Activated CD4-positive, alpha-beta T cell treated with anti-CD3 and anti-CD28 coated beads, Interleukin-2, amount 50 U/mL, for 48 hours (primary cell): ENCODE data around the gene PRMT7.
A peak's percentile ranks its signal among the peaks of the same experiment; 100 is the strongest.

Experiments
- DNase-seq, 2 experiments: peaks; one replicate each; pipeline ENCODE4 v3.0.0-alpha.2; 2020

The PRMT7 gene

GRCh38 chr16:68313116-68313515, 2.3 kb downstream of the PRMT7 start:
- no peak for DNase-seq

- DNase-seq = peak; percentile 52 to 61
Observed at GRCh38 chr16:68319185-68319908, 8.5 kb downstream of the PRMT7 start.

GRCh38 chr16:68324336-68324735, 13.5 kb downstream of the PRMT7 start:
- DNase-seq = no peak

- no peak for DNase-seq
Observed at GRCh38 chr16:68324780-68325357, 14.1 kb downstream of the PRMT7 start.

- peak; percentile 76 to 84 for DNase-seq
Observed at GRCh38 chr16:68328151-68328859, 17.5 kb downstream of the PRMT7 start.

GRCh38 chr16:68328860-68329390, 18.1 kb downstream of the PRMT7 start:
- DNase-seq = no peak

GRCh38 chr16:68331879-68332410, 21.1 kb downstream of the PRMT7 start:
- DNase-seq = no peak

- DNase-seq = no peak
Observed at GRCh38 chr16:68332411-68333121, 21.7 kb downstream of the PRMT7 start.

GRCh38 chr16:68335175-68335574, 24.4 kb downstream of the PRMT7 start:
- DNase-seq = no peak

GRCh38 chr16:68338326-68339119, 27.7 kb downstream of the PRMT7 start:
- no peak for DNase-seq

GRCh38 chr16:68339214-68339613, 28.4 kb downstream of the PRMT7 start:
- no peak for DNase-seq

- DNase-seq = no peak
Observed at GRCh38 chr16:68342620-68343019, 31.8 kb downstream of the PRMT7 start.

GRCh38 chr16:68343137-68343536, 32.3 kb downstream of the PRMT7 start:
- no peak for DNase-seq

GRCh38 chr16:68344252-68344651, 33.4 kb downstream of the PRMT7 start:
- no peak for DNase-seq

- no peak for DNase-seq
Observed at GRCh38 chr16:68345351-68345810, 34.6 kb downstream of the PRMT7 start.

- no peak for DNase-seq
Observed at GRCh38 chr16:68345958-68346635, 35.3 kb downstream of the PRMT7 start.

GRCh38 chr16:68346892-68347480, 36.2 kb downstream of the PRMT7 start:
- no peak for DNase-seq

GRCh38 chr16:68347605-68348004, 36.8 kb downstream of the PRMT7 start:
- no peak for DNase-seq

- no peak for DNase-seq
Observed at GRCh38 chr16:68348639-68349445, 38.0 kb downstream of the PRMT7 start.

GRCh38 chr16:68349838-68350410, 39.1 kb downstream of the PRMT7 start:
- no peak for DNase-seq
